GM21360 (cell line): ENCODE measurements around the gene DUT.

Experiments
- ATAC-seq: cut with Tn5 transposase; IDR thresholded peaks from one replicate; pipeline ENCODE4 v1.9.1; 2021; ENCODE audit warnings: mild to moderate bottlenecking, moderate library complexity; ENCODE audit not compliant: unreplicated experiment

DUT gene

DNA sequence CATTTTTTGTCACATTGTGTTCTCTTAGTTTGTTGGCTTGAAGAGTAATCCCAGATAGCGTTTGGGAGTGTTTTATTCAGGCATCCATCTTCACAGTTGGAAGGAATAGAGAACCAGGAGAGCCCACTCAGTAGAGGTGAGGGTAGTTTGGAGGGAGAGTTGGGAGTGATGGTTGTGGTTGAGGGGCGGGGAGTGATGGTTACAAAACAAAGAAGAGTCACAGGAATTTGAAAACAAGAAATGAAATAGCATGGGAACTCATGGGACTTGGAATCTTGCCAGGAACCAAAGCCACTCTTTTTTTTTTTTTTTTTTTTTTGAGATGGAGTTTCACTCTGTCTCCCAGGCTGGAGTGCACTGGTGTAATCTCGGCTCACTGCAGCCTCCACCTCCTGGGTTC is 36.3 kb downstream of the DUT start:
- ATAC-seq, result no peak

DNA sequence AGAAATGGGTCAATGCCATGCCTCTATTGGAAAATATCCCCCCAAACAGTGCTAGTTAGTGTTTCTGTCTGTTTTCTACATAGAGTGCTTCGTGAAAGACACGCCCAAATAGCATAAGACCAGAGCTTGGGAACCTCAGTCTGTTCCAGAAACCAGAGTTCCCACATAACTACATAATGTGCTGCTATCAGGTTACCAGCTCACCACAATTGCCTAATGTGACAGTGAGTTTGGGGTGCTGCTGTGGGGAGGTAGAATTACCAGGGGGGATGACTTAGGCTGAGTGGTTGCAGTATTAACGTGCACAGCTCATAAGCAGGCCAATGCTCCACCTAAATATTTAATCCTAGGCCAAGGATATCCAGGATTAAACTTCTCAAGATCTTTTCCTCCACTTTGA is 39.2 kb downstream of the DUT start:
- no peak for ATAC-seq

DNA sequence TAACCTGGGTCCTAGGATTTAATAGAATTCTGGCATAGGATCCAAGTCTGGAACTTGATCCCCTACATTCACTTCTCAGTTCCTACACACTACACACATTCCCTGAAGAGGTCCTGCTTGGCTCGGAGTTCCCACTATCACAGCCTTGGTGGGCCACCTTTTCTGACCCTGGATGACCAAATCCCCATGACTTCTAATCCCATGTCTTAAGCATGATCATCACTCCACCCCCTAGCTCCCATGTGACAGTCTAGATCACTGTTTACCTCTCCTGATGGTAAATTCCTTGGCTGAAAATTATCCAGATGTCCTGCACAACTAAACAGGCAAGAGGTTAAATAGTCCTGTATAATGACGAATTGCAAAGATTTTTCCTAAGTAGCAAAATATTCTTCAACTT is 40.3 kb downstream of the DUT start:
- ATAC-seq, result no peak

GRCh38 chr15:48371961-48372360 is 40.7 kb downstream of the DUT start:
- no peak for ATAC-seq

GRCh38 chr15:48373821-48374451 is 42.7 kb downstream of the DUT start:
- no peak for ATAC-seq

DNA sequence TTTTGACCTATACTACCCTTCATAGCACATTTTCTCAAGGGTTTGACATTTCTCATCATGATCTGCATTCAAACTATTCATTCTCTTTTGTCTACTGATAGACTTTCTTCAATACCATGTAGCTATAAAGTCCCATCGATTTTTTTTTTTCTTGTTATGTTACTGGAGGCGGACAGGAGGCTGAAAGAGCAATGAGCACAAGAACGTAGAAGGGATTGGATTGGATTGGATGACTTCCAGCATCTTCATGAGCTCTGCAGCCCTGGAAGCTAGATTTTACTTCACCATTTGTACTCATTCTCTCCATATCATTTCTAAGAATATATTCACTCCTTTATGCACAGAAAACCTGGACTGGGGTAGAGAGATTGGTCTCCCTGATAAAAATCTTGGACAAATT is 43.2 kb downstream of the DUT start:
- no peak for ATAC-seq

DNA sequence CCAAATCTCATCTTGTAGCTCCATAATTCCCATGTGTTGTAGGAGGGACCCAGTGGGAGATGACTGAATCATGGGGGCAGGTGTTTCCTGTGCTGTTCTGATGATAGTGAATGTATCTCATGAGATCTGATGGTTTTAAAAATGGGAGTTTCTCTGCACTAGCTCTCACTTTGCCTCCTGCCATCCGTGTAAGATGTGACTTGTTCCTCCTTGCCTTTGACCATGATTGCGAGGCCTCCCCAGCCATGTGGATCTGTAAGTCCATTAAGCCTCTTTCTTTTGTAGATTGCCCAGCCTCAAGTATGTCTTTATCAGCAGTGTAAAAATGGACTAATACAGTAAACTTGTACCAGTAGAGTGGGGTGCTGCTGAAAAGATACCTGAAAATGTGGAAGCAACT is 44.5 kb downstream of the DUT start:
- no peak for ATAC-seq

GRCh38 chr15:48380198-48380597 is 49.0 kb downstream of the DUT start:
- no peak for ATAC-seq

GRCh38 chr15:48381861-48382260 is 50.6 kb downstream of the DUT start:
- ATAC-seq, result no peak

GRCh38 chr15:48383031-48383430 is 51.8 kb downstream of the DUT start:
- no peak for ATAC-seq

- no peak for ATAC-seq
Measured at GRCh38 chr15:48384616-48385015, 53.4 kb downstream of the DUT start.

DNA sequence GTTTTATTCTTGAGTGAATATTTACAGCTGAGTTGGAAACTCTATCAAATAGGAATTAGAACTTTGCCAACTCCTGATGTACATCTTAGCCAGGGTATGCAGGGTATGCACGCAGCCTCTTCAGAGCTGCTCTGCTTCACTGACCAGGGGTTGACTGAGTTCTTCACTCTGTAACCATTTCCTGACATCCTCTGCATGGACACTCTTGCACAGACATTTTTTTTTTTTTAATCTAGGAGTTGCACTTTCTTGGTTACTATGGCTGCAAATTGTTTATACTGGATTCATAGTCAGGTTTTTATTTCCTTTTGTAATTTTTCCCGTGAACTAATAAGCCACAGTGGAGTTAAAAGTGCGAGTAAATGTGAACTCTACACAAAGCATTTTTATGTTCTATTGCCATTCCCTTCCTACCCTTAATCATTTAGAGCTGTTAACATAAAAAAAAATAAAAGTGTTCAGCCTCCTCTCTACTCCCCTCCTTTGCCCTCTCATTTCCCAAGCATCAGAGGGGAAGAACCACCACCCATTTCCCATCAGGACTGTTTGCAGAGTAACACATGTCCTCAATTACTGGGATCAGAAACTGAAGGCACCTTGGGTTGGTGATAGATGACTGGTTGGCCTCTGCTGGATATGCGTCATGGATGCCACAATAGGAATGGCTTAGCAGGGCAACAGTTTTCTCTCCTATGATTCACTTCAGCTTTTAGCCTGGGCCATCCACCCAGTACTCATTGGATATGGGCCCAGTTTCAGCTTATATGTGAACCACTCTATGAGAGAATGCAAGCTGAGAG is 54.0 kb downstream of the DUT start:
- no peak for ATAC-seq

- no peak for ATAC-seq
Measured at GRCh38 chr15:48388016-48388851, 57.0 kb downstream of the DUT start.

DNA sequence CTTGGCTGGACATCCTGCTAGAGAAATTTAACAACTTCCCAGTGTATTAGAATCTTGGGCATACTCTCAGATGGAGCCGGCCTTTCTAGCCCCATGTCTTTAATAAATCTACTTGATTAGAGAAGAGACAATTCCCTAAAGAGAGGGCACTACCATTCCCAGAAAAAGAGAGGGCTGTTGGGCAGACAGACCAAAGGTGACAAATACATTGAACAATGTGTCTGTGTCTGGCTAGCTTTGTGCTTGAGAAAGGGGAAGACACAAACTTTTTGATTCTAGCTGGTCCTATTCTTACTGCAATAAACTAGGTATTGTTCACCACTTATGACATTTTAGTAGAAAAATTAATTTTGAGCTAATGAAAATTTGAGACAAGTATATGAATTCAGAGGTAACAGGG is 57.7 kb downstream of the DUT start:
- ATAC-seq, result no peak

DNA sequence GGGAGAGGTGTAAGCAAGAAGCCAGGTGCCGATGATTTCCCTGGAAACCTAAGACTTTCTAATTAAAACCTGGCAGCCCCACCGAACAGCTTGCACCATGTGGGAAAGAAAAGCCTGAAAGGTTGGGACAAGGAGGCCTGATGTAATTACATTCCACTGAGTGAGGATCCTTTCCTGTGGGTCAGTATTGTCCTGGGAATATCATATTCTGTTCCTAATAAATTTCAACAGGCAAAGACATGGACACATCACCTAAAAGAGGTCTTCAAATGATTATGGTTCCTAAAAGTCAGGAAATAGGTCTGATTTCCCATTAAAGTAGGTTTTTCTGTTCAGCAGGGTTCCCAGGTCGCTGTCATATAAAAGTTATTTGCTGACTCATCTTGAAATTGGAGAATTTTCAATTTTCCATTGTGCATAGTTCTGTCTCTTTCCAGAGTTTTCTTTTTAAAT is 58.5 kb downstream of the DUT start:
- no peak for ATAC-seq

GRCh38 chr15:48391950-48392349 is 60.7 kb downstream of the DUT start:
- no peak for ATAC-seq

DNA sequence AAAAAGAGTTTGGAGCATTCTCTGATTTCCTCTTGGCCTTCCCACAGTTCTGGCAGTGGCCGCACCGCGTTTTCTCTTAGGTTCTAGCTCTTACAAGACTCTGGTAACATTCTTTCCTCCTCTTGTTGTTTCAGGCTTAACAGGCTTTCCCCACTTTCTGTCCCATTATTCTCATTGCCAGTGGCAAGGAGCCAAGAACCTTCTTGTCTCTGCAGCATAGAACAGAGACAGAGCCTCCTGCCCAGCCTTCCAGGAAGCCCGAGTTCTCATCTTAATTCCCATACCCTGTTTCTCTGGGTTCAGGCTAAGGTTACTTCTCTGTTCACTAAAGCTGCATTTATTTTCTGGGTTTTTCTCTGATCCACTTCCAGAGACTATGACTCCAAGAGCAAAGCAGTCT is 61.1 kb downstream of the DUT start:
- no peak for ATAC-seq
